Measurements from ENCODE around the gene C6orf15. TPM values are rescaled to one million over a fixed set of nuclear protein-coding genes. Genes with fewer than 3 reads are reported as not detected.

C6orf15 gene
- polyA plus RNA-seq, 1 donor from 2014 or later = not detected

DNA sequence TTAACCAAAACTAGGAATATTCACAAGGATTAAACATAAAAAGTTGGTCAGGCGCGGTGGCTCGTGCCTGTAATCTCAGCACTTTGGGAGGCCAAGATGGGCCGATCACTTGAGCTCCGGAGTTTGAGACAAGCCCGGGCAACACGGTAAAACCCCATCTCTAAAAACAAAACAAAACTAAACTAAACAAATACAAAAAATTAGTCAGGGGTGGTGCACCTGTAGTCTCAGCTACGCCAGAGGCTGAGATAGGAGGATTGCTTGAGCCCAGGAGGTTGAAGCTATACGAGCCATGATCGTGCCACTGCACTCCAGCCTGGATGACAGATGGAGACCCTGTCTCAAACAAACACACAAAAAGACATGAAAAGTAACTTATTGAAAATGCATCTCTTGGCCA lies 23.3 kb upstream of the C6orf15 start:
- H3K27me3 ChIP-seq (ENCODE audit: insufficient read depth, low read depth, low read length) = no peaks in the 10 kb centered on the region
- no peak overlapping the region for H3K4me3 ChIP-seq (ENCODE audit: low read length)
- no peak for TF ChIP-seq POLR2AphosphoS5 (IDR thresholded peaks at IDR 0.05)
- TF ChIP-seq EZH2 (IDR thresholded peaks at IDR 0.05; ENCODE audit: borderline replicate concordance, insufficient read depth, low read length, poor library complexity, severe bottlenecking) = no peak
- no peak for TF ChIP-seq EP300 (conservative IDR thresholded peaks at IDR 0.05; ENCODE audit: poor library complexity, severe bottlenecking)
- TF ChIP-seq RAD21 (conservative IDR thresholded peaks at IDR 0.05) = no peak
- no peak for TF ChIP-seq SMC3 (conservative IDR thresholded peaks at IDR 0.05; ENCODE audit: poor library complexity)
- no peak for TF ChIP-seq MXI1 (conservative IDR thresholded peaks at IDR 0.05; ENCODE audit: poor library complexity, severe bottlenecking)
- no peak for TF ChIP-seq CTCF (IDR thresholded peaks at IDR 0.05; ENCODE audit: poor library complexity, severe bottlenecking)
- no peak for TF ChIP-seq REST (IDR thresholded peaks at IDR 0.05; ENCODE audit: borderline replicate concordance)
- no peak for TF ChIP-seq TAF1 (IDR thresholded peaks at IDR 0.05; ENCODE audit: low read depth)
- H3K79me2 ChIP-seq (replicated peaks; ENCODE audit: insufficient read depth, low read length) = no peaks in the 10 kb centered on the region
- H3K27ac ChIP-seq (ENCODE audit: low read length) = no peak overlapping the region
- H3K36me3 ChIP-seq (ENCODE audit: insufficient read depth, low read length) = no peaks in the 10 kb centered on the region
- no peak overlapping the region for H3K4me2 ChIP-seq (ENCODE audit: low read length)
- H3K9ac ChIP-seq (ENCODE audit: low read length) = no peak overlapping the region
- no peaks in the 10 kb centered on the region for H3K9me2 ChIP-seq (ENCODE audit: insufficient read depth, low read length)
- no peaks in the 10 kb centered on the region for H4K20me1 ChIP-seq (ENCODE audit: insufficient read depth)
- H3K9me3 ChIP-seq (ENCODE audit: low read length) = no peaks in the 10 kb centered on the region
- H2AFZ ChIP-seq (ENCODE audit: low read depth, low read length) = no peak overlapping the region
- H3F3A ChIP-seq (ENCODE audit: insufficient read depth, low read length, poor library complexity, severe bottlenecking) = no peaks in the 10 kb centered on the region

DNA sequence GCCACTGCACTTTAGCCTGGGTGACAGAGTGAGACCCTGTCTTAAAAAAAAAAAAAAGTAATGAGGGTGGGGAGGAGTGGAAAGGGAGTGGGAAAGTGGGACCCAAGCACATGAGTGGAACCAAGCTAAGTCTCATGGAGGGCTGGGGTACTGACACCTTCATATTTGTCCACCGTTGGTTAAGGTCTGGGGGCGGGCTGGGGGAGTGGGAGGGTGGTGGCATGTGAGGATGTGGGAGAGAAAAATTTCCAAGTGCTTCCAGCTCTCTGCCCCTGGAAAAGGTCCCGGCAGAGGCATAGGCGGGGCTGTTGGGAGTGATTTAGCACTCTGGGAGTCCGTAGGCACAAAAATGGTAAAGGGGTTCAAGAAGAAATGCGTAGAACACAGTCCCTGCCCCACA lies 20.4 kb upstream of the C6orf15 start:
- no peak overlapping the region for H3K9ac ChIP-seq (ENCODE audit: low read length)
- H3K4me3 ChIP-seq (ENCODE audit: low read length) = no peak overlapping the region
- no peak overlapping the region for H3K4me2 ChIP-seq (ENCODE audit: low read length)
- H3K36me3 ChIP-seq (ENCODE audit: insufficient read depth, low read length) = no peaks in the 10 kb centered on the region
- H3F3A ChIP-seq (ENCODE audit: insufficient read depth, low read length, poor library complexity, severe bottlenecking) = no peaks in the 10 kb centered on the region
- no peaks in the 10 kb centered on the region for H3K79me2 ChIP-seq (replicated peaks; ENCODE audit: insufficient read depth, low read length)
- H3K9me3 ChIP-seq (ENCODE audit: low read length) = no peaks in the 10 kb centered on the region
- H4K20me1 ChIP-seq (ENCODE audit: insufficient read depth) = no peaks in the 10 kb centered on the region
- TF ChIP-seq MXI1 (conservative IDR thresholded peaks at IDR 0.05; ENCODE audit: poor library complexity, severe bottlenecking) = no peak
- no peak for TF ChIP-seq SMC3 (conservative IDR thresholded peaks at IDR 0.05; ENCODE audit: poor library complexity)
- no peak for TF ChIP-seq RAD21 (conservative IDR thresholded peaks at IDR 0.05)
- no peak for TF ChIP-seq POLR2AphosphoS5 (IDR thresholded peaks at IDR 0.05)
- TF ChIP-seq REST (IDR thresholded peaks at IDR 0.05; ENCODE audit: borderline replicate concordance) = no peak
- no peak for TF ChIP-seq EZH2 (IDR thresholded peaks at IDR 0.05; ENCODE audit: borderline replicate concordance, insufficient read depth, low read length, poor library complexity, severe bottlenecking)
- TF ChIP-seq CTCF (IDR thresholded peaks at IDR 0.05; ENCODE audit: poor library complexity, severe bottlenecking) = no peak
- no peak for TF ChIP-seq TAF1 (IDR thresholded peaks at IDR 0.05; ENCODE audit: low read depth)
- no peak for TF ChIP-seq EP300 (conservative IDR thresholded peaks at IDR 0.05; ENCODE audit: poor library complexity, severe bottlenecking)
- no peaks in the 10 kb centered on the region for H3K9me2 ChIP-seq (ENCODE audit: insufficient read depth, low read length)
- H2AFZ ChIP-seq (ENCODE audit: low read depth, low read length) = no peak overlapping the region
- H3K27ac ChIP-seq (ENCODE audit: low read length) = no peak overlapping the region
- H3K27me3 ChIP-seq (ENCODE audit: insufficient read depth, low read depth, low read length) = no peaks in the 10 kb centered on the region
